ENCODE measurements around the gene KIF21B.
A peak's percentile ranks its signal among the peaks of the same experiment; 100 is the strongest.

DNA sequence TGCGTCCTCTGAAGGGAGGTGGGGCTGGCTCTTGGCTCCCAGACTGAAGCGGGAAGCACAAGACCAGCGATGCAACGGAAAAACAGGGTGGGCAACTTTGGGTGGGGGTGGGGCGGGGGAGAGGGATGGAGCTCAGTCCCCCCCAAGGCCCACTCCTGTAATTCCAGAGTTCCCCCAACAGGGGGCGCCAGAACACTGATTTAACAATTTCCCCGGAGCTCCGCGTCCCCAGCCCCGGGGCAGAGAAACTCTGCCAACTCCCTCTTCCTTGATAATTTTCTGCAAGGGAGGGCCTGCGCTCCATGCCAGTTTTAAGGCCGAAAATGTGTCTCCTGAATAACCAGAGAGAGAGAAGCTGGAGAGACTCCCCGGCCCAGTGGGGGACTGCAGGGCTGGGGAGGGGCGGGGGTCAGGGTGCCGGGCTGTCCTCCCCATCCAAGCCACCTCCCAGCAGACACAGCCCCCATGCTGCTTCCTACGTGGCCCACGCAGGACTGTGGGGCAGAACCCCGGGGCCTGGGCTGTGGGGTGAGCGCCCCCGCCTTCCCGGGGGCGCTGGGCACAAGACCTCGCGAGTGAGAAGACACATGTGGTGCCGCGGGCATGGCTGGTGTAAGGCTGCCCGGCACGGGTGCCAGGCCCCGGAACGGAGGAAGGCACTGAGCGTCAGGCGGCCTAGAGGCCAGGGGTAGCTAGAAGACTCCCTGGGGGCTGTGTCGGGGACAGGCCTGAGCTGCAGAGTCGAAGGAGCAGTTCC lies 51.4 kb downstream of the KIF21B start:
- TF ChIP-seq, protein P1, sequence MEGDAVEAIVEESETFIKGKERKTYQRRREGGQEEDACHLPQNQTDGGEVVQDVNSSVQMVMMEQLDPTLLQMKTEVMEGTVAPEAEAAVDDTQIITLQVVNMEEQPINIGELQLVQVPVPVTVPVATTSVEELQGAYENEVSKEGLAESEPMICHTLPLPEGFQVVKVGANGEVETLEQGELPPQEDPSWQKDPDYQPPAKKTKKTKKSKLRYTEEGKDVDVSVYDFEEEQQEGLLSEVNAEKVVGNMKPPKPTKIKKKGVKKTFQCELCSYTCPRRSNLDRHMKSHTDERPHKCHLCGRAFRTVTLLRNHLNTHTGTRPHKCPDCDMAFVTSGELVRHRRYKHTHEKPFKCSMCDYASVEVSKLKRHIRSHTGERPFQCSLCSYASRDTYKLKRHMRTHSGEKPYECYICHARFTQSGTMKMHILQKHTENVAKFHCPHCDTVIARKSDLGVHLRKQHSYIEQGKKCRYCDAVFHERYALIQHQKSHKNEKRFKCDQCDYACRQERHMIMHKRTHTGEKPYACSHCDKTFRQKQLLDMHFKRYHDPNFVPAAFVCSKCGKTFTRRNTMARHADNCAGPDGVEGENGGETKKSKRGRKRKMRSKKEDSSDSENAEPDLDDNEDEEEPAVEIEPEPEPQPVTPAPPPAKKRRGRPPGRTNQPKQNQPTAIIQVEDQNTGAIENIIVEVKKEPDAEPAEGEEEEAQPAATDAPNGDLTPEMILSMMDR (IDR thresholded peaks at IDR 0.05), result peak; percentile 47 to 91 (median 60)
- no peak for TF ChIP-seq POLR2A (IDR thresholded peaks at IDR 0.05)

Measured in thyroid gland (tissue), 4 donors.